ENCODE data around the gene WAPL.

The WAPL gene

GRCh38 chr10:86511027-86511865, 10.3 kb downstream of the WAPL start:
- Histone ChIP-seq H3K9me3 (ENCODE audit: control insufficient read depth, insufficient read depth, low read length) (no peaks in the 10 kb centered on the region), H3F3A (ENCODE audit: control insufficient read depth, insufficient read depth) (peaks cover 31% of the 10 kb centered on the region), H3K9me2 (replicated peaks; ENCODE audit: control insufficient read depth, low read length) (no peaks in the 10 kb centered on the region), H3K27ac (ENCODE audit: low read depth, low read length) (peak overlapping the region; percentile 11; the same call in 1 of the 2 replicates), H3K27me3 (ENCODE audit: control insufficient read depth, low read length) (no peaks in the 10 kb centered on the region), H3K36me3 (ENCODE audit: control insufficient read depth, low read length) (peaks cover 81% of the 10 kb centered on the region), H3K4me1 (ENCODE audit: control insufficient read depth, low read length) (peaks cover 93% of the 10 kb centered on the region), H3K4me2 (ENCODE audit: low read length) (peak overlapping the region; percentile 37), H4K20me1 (ENCODE audit: control insufficient read depth, insufficient read depth, low read depth, low read length) (peaks cover 15% of the 10 kb centered on the region), H3K79me2 (ENCODE audit: control insufficient read depth, low read length) (peaks cover 100% of the 10 kb centered on the region), H3K4me3 (ENCODE audit: low read length) (0 out of 2 replicates have a peak overlapping the region, but pooled peaks have one; percentile 4)
- TF ChIP-seq CTCF (IDR thresholded peaks at IDR 0.05; ENCODE audit: low read depth, low read length, poor library complexity, severe bottlenecking) (no peak), EZH2phosphoT487 (IDR thresholded peaks at IDR 0.05; ENCODE audit: borderline replicate concordance, low read length) (no peak)

DNA sequence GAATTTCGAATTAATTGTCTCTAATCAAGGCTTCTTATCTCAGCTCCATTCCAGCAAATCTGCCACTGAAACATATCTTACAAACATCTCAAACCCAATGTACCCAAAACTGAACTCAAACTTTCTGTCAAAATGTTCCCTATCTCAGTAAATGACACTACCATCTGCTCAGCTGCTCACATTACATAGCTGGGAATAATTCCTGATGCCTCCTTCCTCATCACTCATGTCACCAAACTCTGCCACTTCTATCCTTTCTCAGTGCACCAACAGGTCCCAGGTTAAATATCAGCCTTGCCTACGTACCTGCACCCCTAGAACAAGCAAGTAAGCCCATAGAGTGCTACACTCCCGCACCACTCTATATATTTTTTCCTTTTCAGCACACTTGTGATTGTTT, 12.4 kb downstream of the WAPL start:
- Histone ChIP-seq H4K20me1 (ENCODE audit: control insufficient read depth, insufficient read depth, low read depth, low read length) (peaks cover 6% of the 10 kb centered on the region; the same call in 1 of the 2 replicates), H3K4me3 (ENCODE audit: low read length) (peak overlapping the region; percentile 11; the same call in 1 of the 2 replicates), H3K9me2 (replicated peaks; ENCODE audit: control insufficient read depth, low read length) (no peaks in the 10 kb centered on the region), H3K36me3 (ENCODE audit: control insufficient read depth, low read length) (peaks cover 82% of the 10 kb centered on the region), H3K4me1 (ENCODE audit: control insufficient read depth, low read length) (peaks cover 96% of the 10 kb centered on the region), H3K9me3 (ENCODE audit: control insufficient read depth, insufficient read depth, low read length) (no peaks in the 10 kb centered on the region), H3K4me2 (ENCODE audit: low read length) (peak overlapping the region; percentile 70), H3K79me2 (ENCODE audit: control insufficient read depth, low read length) (peaks cover 100% of the 10 kb centered on the region), H3K27ac (ENCODE audit: low read depth, low read length) (peak overlapping the region; percentile 46), H3K27me3 (ENCODE audit: control insufficient read depth, low read length) (no peaks in the 10 kb centered on the region), H3F3A (ENCODE audit: control insufficient read depth, insufficient read depth) (peaks cover 37% of the 10 kb centered on the region)
- TF ChIP-seq EZH2phosphoT487 (IDR thresholded peaks at IDR 0.05; ENCODE audit: borderline replicate concordance, low read length) (no peak), CTCF (IDR thresholded peaks at IDR 0.05; ENCODE audit: low read depth, low read length, poor library complexity, severe bottlenecking) (no peak)

DNA sequence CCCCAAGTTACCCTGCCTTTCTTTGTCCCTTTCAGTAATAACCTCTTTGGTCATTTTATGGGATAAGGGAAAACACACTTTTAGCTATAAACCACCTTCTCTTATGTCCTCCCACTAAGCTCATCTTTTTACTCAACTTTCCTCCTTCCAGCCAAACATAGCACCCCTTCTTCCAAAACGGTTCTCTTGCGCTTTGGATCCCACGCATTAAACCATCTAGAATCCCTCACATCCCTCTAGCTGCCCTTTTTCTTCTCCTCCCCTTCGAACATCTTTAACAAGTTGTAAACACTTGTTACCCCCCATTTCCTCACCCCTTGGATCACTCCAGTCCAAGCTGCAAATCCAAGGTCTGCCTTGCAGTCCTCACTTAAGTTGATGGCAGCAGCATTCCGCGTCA, 13.4 kb downstream of the WAPL start:
- Histone ChIP-seq H3K4me1 (ENCODE audit: control insufficient read depth, low read length) (peaks cover 86% of the 10 kb centered on the region), H3K27me3 (ENCODE audit: control insufficient read depth, low read length) (no peaks in the 10 kb centered on the region), H3K4me3 (ENCODE audit: low read length) (peak overlapping the region; percentile 72), H3F3A (ENCODE audit: control insufficient read depth, insufficient read depth) (peaks cover 37% of the 10 kb centered on the region), H3K4me2 (ENCODE audit: low read length) (peak overlapping the region; percentile 70), H3K79me2 (ENCODE audit: control insufficient read depth, low read length) (peaks cover 100% of the 10 kb centered on the region), H4K20me1 (ENCODE audit: control insufficient read depth, insufficient read depth, low read depth, low read length) (no peaks in the 10 kb centered on the region), H3K9me2 (replicated peaks; ENCODE audit: control insufficient read depth, low read length) (no peaks in the 10 kb centered on the region), H3K36me3 (ENCODE audit: control insufficient read depth, low read length) (peaks cover 80% of the 10 kb centered on the region), H3K27ac (ENCODE audit: low read depth, low read length) (peak overlapping the region; percentile 94), H3K9me3 (ENCODE audit: control insufficient read depth, insufficient read depth, low read length) (no peaks in the 10 kb centered on the region)
- no peak for TF ChIP-seq CTCF (IDR thresholded peaks at IDR 0.05; ENCODE audit: low read depth, low read length, poor library complexity, severe bottlenecking)

All from DOHH2 (cell line).